ENCODE results near the gene FBXO31. TPM values are rescaled to one million over a fixed set of nuclear protein-coding genes. Genes with fewer than 3 reads are reported as not detected.

FBXO31 gene
- total RNA-seq, 1 experiment from 2014 or later: 11.5 TPM

GRCh38 chr16:87310610-87311009 lies 73.0 kb downstream of the FBXO31 start:
- DNase-seq (ENCODE audit: low read depth): no peak

GRCh38 chr16:87309620-87310525 lies 73.7 kb downstream of the FBXO31 start:
- no peak for DNase-seq (ENCODE audit: low read depth)

- peak; percentile 12 for DNase-seq (ENCODE audit: low read depth)
Measured at GRCh38 chr16:87308826-87309225, 74.8 kb downstream of the FBXO31 start.

- DNase-seq (ENCODE audit: low read depth): peak; percentile 27
Measured at GRCh38 chr16:87306516-87306915, 77.1 kb downstream of the FBXO31 start.

GRCh38 chr16:87305505-87306391 lies 77.8 kb downstream of the FBXO31 start:
- peak; percentile 93 for DNase-seq (ENCODE audit: low read depth)

GRCh38 chr16:87304951-87305350 lies 78.6 kb downstream of the FBXO31 start:
- DNase-seq (ENCODE audit: low read depth): no peak

- DNase-seq (ENCODE audit: low read depth): no peak
Measured at GRCh38 chr16:87303962-87304521, 79.5 kb downstream of the FBXO31 start.

GRCh38 chr16:87303431-87303930 lies 80.1 kb downstream of the FBXO31 start:
- DNase-seq (ENCODE audit: low read depth): peak; percentile 66

- DNase-seq (ENCODE audit: low read depth): no peak
Measured at GRCh38 chr16:87298857-87299465, 84.6 kb downstream of the FBXO31 start.

- DNase-seq (ENCODE audit: low read depth): peak; percentile 34
Measured at GRCh38 chr16:87297918-87298631, 85.5 kb downstream of the FBXO31 start.

GRCh38 chr16:87297407-87297806 lies 86.2 kb downstream of the FBXO31 start:
- no peak for DNase-seq (ENCODE audit: low read depth)

- no peak for DNase-seq (ENCODE audit: low read depth)
Measured at GRCh38 chr16:87295661-87296531, 87.7 kb downstream of the FBXO31 start.

GRCh38 chr16:87295259-87295658 lies 88.3 kb downstream of the FBXO31 start:
- no peak for DNase-seq (ENCODE audit: low read depth)

- DNase-seq (ENCODE audit: low read depth): no peak
Measured at GRCh38 chr16:87293990-87294389, 89.6 kb downstream of the FBXO31 start.

GRCh38 chr16:87291944-87292343 lies 91.6 kb downstream of the FBXO31 start:
- no peak for DNase-seq (ENCODE audit: low read depth)

- DNase-seq (ENCODE audit: low read depth): peak; percentile 95
Measured at GRCh38 chr16:87288753-87289362, 94.7 kb downstream of the FBXO31 start.

GRCh38 chr16:87286839-87287626 lies 96.5 kb downstream of the FBXO31 start:
- DNase-seq (ENCODE audit: low read depth): no peak

GRCh38 chr16:87284183-87284582 lies 99.4 kb downstream of the FBXO31 start:
- no peak for DNase-seq (ENCODE audit: low read depth)
